Head of caudate nucleus (tissue), 42 donors: ENCODE data around the gene LHX4.

ENCODE experiments used
- DNase-seq, 42 donors: peaks; one replicate each; pipeline versions ENCODE4 v3.0.0 to v3.0.0-alpha.2; 2020 to 2021; ENCODE audit warnings: mixed read lengths in 7 of 42
- intact Hi-C: fragments of 100-400 bp; cut with DNase I; formaldehyde crosslinking; loops from one replicate; pipeline ENCODE4 v1.15.0; 2022

Gene LHX4

DNA sequence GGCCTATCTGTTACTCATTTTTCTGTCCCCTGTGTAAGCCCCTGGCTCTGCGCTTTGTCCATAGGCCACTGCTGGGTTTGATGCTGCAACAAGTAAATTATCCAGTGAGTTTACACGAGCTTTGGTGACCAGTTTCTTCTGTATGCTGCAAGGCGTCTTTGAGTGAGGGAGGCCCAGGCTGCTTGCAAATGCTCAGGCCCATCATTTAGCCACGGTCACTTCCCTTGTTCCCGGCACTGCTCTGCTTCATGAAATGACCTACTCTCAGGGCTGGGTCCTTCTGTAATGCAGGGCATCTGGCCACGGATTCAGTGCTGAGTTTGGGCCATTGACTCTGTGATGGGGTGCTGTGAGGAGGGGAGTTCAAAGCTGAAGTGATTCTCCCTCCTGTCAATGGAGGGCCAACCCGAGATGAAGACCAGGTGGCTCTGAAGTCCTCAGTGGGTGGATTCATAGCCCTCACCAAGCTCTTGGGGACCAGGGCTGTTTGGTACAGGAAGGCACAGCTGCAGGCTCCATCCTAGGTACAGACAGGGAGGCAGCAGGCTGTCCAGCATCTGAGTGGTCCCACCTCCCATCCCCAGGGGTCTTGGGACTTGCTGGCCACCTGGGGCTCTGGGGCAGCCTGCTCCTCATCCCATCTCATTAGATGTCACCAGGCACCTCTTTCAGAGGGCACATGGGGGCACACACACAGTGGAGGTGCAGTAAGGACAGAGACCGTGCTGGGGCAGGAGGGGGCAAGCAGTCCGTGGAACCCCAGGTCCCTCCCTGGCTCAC, 21.7 kb downstream of the LHX4 start:
- DNase-seq = no peak
- intact Hi-C loops = loop anchor here (10.0 kb wide), 1 partner anchor 233 kb away; no protein-coding TSS in a partner anchor

DNA sequence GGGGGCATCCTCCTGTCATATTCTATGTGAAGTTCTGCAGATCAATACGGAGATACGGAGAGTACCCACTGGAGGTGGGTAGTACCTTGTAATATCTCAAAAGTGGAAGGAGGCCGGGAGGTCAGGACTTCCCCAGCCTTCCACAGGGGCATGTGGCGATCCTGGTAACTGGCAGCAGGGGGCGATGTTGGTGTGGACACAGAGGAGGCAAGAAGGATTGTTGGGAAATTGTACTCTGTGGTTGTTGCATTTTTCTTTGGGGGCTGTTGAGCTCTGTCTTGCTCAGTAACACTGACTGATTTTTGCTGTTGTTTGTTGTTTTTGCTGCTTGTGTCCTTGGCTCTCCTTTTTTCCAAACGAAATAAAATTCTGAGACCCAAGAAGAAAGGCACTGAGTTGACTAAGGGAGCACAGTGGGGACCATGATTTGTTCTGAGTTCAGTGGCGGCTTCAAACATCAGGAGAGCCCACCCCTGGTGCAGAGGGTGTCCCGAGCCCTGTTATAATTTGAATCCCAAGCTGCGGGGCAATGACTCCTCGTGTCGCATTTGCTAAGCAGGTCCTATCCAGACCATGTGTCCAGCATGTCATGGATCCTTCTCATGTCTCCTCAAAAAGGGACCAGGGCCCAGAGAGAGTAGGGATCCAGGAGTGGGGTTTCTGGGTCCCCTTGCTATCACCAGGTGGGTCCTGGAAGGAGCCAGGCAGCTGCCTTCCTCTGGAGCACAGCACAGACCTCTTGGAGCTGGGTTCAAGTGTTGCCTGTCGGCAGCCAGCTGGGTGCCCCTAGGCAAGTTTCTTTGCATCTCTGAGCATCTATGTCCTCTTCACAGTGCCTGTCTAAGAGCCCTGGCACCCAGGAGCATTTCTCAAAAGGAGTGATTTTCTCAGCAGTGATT, 22.8 kb downstream of the LHX4 start:
- DNase-seq = peak in 40 of 42 donors; percentile 19 to 82 (median 62)
- intact Hi-C loops = loop anchor here (10.0 kb wide), 1 partner anchor 232 kb away; no protein-coding TSS in a partner anchor

DNA sequence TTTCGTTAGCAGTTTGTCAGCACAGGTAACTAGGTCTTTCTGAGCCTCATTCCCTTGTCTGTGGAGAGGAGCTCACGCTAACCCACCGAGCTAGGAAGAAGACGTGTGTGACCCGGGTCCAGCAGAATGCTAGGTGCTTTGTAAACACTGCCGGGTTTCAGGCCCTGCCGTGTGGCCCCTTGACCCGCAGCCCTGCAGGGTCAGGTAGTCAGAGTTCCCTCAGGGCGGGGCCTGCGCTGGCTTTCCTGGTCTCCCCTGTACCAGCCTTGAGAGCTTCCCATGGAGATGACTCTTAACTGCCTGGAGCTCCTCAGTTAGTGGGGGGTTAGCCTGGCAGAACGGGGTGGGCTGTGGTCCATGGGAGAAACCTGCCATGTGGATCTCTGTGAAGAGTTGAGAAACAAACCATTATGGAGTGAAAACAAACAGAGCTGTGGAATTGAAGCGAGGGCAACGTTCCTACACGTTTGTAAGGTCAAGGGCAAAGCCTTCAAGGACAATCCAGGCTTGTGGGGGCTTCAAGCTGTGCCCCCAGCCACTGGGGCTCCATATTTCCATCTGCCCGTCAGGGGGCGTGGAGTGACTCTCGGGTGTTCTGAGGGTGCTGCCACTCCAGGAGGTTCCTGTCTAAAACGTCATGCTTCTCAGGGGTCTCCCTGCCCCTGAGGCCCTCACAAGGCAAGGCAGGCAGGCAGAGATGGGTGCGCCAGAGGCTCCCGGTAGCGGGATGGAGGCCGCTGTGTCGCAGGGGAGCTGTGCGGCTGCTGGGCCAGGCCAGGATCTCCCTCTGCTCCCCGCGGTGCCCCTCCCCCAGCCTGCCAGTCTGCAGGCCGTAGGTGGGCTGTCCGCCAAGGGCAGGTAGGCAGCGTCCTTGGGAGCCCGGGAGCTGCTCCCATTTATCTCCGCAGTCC, 23.8 kb downstream of the LHX4 start:
- no peak for DNase-seq
- intact Hi-C loops = loop anchor here (10.0 kb wide), 1 partner anchor 231 kb away; no protein-coding TSS in a partner anchor

DNA sequence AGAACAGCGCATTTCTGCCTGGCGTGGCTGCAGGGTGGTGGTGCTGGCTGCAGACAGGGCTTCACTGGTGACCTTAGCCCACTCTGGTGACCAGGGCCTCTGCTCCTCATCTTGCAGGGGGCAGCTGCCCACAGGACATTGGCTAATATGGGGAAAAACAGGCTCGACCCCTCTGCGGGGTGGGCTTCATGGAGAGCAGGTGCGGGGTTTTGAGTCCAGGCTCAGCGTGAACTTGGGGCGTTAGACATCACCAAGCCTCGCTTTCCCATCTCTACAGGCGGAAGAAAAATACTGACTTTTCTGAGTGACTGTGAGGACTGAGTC, 24.4 kb downstream of the LHX4 start:
- intact Hi-C loops = loop anchor here (10.0 kb wide), 1 partner anchor 230 kb away; no protein-coding TSS in a partner anchor
- no peak for DNase-seq

DNA sequence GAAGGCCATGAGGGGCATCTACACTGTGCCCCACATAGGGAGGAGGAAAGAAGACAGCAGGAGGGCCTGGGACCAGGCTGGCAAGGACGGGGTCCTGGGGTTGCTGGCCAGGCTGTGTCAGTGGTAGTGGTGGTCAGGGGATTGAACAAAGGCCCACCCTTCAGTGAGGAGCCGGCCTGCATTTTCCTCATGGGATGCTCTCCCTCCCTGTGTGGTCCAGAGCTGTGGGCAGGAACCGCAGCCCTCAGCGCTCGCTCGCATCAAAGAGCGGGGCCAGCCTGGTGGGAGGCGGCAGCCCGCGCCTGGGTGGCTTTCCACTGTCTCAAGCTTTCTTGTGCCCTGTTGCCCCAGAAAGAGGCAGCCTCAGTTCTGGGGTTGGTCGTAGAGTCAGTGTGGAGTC, 24.8 kb downstream of the LHX4 start:
- intact Hi-C loops = loop anchor here (10.0 kb wide), 1 partner anchor 230 kb away; no protein-coding TSS in a partner anchor

DNA sequence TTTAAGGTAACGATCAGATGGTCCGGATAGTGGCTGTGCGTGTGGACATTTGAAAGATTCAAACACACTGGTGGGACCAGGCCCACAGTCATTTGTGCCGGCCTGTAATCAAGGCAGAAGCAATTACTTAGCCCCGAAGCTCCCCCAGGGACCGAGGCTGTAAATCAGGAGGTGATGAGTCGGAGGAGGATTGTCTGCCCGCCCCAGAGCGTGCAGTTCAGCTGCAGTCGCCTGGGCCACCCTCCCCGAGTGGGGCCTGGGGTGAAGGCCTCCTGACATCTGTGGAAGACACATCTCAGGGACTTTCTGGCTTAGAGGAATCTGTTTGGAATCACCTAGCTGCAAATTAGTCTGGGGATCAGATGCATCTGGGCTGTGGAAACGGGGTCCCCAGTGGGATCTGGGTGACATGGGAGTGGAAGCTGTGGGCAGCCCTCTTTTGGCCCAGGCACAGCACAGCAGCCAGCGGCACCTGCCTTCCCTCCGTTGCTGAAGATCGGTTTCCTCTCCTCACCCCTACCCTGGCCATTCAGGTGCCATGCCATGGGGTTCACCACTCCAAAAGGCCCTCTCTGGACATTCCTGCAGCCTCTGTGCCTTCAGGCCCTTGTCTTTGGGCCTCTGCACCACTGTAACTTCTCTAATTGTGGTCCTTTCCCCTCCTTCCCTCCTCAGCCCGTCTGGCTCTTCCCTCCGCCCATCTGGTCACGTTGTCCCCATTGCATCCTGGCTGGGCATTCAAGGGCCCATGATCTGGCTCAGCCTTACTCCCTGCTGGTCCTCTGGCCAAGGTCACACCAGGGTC, 25.7 kb downstream of the LHX4 start:
- intact Hi-C loops = loop anchor here (10.0 kb wide), 1 partner anchor 229 kb away; no protein-coding TSS in a partner anchor
- no peak for DNase-seq

More for the DNA sequence above, 24.8 kb downstream of the LHX4 start:
- no peak for DNase-seq

DNA sequence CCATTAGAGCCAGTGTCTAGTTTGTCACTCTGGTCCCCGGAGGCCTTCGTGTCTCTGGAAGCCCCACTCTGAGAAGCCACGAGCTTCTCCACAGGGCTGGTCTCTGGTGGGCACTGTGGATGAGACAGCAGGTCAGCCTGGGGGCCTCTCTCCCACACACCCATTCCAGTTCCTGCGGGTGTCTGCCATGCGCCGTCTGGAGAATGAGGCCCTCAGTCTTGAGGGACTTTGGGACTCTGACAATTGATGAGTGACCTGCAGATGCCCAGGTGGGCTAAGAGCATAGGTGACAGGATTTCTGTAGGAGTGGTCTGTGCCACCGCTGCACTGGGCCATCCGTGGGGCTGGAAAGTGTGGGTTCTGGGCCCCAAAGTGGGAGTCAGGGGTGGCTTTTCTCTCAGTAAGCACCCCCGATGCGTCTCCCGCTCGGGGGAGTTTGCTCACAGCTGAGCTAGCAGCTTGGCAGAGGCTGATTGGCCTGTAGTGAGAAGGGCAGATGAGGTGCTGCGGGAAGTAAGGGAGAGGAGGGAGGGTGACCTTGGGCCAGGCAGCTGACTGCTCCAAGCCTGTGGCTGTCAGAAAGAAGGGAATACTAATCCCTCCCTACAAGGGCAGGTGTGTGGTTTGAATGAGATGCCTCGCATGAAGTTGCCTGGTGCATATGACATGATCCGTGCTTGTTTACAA, 26.4 kb downstream of the LHX4 start:
- intact Hi-C loops = loop anchor here (10.0 kb wide), 1 partner anchor 228 kb away; no protein-coding TSS in a partner anchor
- DNase-seq = no peak

DNA sequence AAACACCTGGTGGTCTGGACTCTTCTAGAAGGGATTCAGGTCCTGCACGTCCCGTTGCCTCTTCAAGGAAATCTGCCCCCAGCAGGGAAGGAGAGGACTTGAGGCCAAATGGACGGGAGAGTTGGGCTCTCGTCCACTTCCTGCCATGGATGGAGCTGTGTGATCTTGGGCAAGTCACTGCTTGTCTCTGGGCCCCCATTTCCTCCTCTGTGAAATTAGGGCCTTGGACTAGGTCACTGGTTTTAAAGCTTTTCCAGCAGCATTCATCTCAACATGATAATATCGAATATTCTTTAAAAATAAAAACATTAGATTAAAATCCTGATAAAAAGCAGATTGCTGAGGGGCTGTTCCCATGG, 26.9 kb downstream of the LHX4 start:
- intact Hi-C loops = loop anchor here (10.0 kb wide), 1 partner anchor 228 kb away; no protein-coding TSS in a partner anchor
- DNase-seq = no peak

DNA sequence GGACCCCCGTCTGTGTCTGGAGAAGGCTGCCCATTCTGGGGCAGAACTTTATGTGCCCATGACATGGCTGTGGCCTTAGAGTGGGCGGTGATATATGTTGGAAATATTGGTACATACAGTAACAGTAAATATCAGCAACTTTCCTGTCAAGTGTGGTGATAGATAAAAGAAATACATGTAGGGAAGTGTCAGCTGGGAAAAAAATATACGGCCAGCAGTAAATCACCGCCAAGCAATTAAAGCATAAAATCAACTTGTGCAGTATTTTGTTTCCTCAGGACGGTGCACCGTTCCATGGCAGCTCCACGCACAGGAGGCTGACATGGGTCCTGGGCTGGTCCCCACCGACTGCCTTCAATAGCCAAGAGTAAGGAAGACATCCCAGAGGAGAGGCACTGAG, 27.4 kb downstream of the LHX4 start:
- no peak for DNase-seq
- intact Hi-C loops = loop anchor here (10.0 kb wide), 1 partner anchor 227 kb away; no protein-coding TSS in a partner anchor

DNA sequence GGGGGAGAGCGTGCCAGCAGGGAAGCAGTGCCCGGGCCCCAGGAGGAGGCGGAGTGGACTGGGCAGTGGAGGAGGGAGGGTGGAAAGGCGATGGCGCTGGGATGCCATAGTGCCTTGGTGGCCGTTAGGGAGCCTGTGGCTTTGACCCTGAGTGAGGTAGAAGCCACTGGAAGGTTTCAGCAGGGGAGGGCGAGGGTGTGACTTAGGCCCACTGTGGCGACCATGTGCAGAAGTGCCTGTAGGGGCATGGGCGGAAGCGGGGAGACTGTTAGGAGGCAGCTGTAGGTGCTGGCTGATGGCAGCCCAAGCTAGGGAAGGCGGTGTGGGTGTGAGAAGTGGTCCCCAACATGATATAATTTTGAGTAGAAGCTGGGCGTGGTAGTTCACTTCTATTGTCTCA, 28.2 kb downstream of the LHX4 start:
- DNase-seq = no peak
- intact Hi-C loops = loop anchor here (10.0 kb wide), 1 partner anchor 227 kb away; no protein-coding TSS in a partner anchor

DNA sequence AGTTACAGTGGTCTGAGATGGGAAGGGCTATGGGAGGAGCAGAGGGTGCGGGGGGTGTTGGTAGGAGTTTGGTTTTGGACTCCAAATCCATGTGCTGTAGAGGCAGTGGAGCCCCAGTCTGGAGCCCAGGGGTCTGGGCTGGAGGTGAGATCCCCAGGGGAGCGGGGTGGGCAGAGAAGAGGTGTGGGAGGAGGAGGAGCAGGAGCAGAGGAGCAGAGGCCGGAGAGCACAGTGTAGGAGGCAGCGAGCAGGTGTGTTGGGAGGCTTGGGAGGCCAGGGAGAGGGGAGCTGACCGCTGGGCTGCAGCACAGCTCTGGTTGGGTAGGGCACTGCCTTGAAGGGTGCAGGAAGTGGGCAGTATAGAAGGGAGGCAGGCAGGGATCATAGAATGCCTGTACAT, 28.9 kb downstream of the LHX4 start:
- intact Hi-C loops = loop anchor here (10.0 kb wide), 1 partner anchor 226 kb away; no protein-coding TSS in a partner anchor
- DNase-seq = no peak

DNA sequence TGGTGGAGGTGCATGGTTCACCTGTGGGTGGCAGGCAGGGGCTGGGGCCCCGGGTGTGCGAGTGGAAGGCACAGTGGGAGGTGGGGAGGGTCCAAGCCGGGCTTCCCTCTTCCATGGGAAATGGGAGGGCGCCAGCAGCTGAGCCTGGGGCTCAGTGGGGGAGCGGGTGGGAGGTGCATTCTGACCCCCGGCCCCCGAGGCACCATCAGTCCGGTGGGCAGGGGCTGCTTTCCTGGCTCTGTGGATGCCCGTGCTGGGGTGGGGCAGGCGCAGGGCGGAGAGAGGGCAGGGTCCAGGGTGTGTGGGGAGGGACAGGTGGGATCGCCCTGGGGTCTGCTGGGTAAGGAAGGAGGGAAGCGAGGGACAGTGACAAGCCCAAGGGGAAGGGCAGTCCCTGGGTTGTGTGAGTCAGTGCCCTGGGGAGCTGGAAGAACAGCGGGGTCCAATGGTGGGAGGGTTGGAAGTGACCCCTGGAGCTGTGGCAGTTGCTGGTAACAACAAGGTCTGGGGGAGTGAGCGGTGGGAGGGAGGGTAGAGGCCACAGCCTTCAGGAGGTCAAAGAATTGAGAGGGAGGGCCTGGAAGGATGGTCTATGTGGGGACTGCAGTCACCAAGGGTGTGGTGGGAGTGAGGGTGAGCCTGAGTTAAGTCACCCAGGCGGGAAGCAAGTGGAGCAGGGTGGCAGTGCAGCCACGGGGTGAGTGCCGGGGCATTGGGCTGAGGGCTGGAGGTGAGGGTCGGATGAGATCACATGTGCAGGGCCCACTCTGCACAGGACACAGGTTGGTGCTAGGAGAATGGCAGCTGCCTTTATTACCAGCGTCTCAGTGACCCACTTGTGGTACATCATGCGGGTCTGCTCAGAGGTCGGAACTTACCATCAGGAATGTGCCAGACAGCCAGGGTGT, 29.6 kb downstream of the LHX4 start:
- intact Hi-C loops = loop anchor here (10.0 kb wide), 1 partner anchor 225 kb away; no protein-coding TSS in a partner anchor
- DNase-seq = no peak

DNA sequence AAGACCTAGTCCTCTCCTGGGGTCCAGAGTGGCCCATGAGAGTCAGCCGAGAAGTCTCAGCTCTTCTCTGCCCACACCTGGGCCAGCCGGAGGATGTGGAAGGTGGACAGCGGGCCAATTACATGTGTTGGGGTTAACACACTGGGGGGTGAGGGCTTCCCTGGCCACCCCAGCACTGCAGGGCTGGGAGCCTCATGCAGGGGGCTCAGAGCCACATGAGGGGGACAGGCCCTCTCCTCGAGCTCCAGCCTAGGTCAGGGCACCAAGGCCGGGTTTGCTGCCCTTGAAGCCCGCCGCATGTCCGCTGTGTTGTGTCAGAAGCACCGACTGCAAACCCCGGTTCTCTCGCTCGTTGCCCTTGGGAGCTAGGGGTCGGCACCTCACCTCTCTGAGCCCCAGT, 30.5 kb downstream of the LHX4 start:
- no peak for DNase-seq
- intact Hi-C loops = no loop called here

DNA sequence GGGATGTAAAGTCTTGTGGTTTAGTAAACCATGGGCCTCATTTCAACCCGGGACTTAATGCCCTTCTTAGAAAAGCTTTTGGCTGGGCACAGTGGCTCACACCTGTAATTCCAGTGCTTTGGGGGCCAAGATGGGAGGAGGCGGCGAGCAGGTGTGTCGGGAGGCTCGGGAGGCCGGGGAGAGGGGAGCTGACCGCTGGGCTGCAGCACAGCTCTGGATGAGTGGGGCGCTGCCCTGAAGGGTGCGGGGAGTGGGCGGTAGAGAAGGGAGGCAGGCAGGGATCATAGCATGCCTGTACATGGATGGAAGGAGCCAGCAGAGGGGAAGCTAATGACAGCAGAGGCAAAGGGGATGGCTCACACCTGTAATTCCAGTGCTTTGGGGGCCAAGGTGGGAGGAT, 31.0 kb downstream of the LHX4 start:
- intact Hi-C loops = no loop called here
- DNase-seq = no peak

DNA sequence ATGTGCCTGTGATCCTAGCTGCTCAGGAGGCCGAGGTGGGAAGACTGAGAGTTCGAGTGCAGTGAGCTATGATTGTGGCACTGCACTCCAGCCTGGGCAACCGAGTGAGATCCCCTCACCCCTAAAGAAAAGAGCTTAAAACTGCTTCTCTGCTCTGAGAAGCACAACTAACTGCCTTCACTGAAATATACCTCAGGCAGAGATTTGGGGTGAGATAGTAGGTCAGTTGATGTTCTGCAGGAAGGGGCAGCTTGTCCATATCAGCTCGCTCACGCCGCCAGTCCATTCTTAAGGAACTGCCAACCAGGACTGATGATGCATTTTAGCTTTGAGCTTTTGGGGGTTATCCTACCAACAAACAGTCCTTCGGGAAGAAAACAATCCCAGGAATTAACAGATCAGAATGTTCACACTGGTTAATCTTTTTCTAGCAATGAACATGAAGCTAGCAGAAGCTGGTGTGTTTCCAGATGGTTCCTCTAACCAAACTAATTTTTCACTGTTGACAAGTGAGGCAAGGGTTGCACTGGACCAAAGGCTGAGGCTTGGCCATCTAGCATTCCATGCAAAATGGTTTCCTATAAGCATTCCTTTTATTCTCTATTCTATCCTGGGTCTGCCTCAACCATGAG, 31.6 kb downstream of the LHX4 start:
- intact Hi-C loops = no loop called here
- no peak for DNase-seq
